Measurements from ENCODE around the gene ACOT2. TPM values are rescaled to one million over a fixed set of nuclear protein-coding genes. Genes with fewer than 3 reads are reported as not detected.
"Not testable (repeated sequence)": the region's sequence is repeated elsewhere in the genome, so short reads cannot be mapped to it uniquely, and the experiment has no call there.

ACOT2 gene
- total RNA-seq, 2 experiments from 2014 or later: 13.3 to 13.4 TPM

GRCh38 chr14:73553845-73554244 lies 15.2 kb upstream of the ACOT2 start:
- CTCF ChIA-PET: no interaction called here
- Mint-ChIP-seq H3K27ac (no peak overlapping the region), H3K4me1 (no peaks in the 10 kb centered on the region), H3K36me3 (ENCODE audit: low read depth) (no peaks in the 10 kb centered on the region), H3K4me3 (no peak overlapping the region), H3K9me3 (no peaks in the 10 kb centered on the region), H3K27me3 (no peaks in the 10 kb centered on the region)
- POLR2A ChIA-PET: no interaction called here
- no peak for DNase-seq

GRCh38 chr14:73557201-73557600 lies 11.8 kb upstream of the ACOT2 start:
- H3K27me3 Mint-ChIP-seq; H3K4me1 Mint-ChIP-seq; H3K36me3 Mint-ChIP-seq (ENCODE audit: low read depth); POLR2A ChIA-PET; CTCF ChIA-PET; H3K4me3 Mint-ChIP-seq; H3K9me3 Mint-ChIP-seq; H3K27ac Mint-ChIP-seq; DNase-seq: not testable (repeated sequence)

GRCh38 chr14:73558238-73558637 lies 10.8 kb upstream of the ACOT2 start:
- H3K27ac Mint-ChIP-seq; H3K36me3 Mint-ChIP-seq (ENCODE audit: low read depth): not testable (repeated sequence)

GRCh38 chr14:73562256-73562655 lies 6.8 kb upstream of the ACOT2 start:
- DNase-seq, CTCF ChIA-PET, H3K27me3 Mint-ChIP-seq, POLR2A ChIA-PET, H3K9me3 Mint-ChIP-seq, H3K27ac Mint-ChIP-seq, H3K4me3 Mint-ChIP-seq: not testable (repeated sequence)
- H3K36me3 Mint-ChIP-seq (ENCODE audit: low read depth): peaks cover 16% of the 10 kb centered on the region
- H3K4me1 Mint-ChIP-seq: peaks cover 14% of the 10 kb centered on the region

More at GRCh38 chr14:73558238-73558637, 10.8 kb upstream of the ACOT2 start:
- H3K27me3 Mint-ChIP-seq, H3K9me3 Mint-ChIP-seq, H3K4me1 Mint-ChIP-seq, CTCF ChIA-PET, POLR2A ChIA-PET, H3K4me3 Mint-ChIP-seq, DNase-seq: not testable (repeated sequence)

GRCh38 chr14:73562696-73563095 lies 6.3 kb upstream of the ACOT2 start:
- POLR2A ChIA-PET, CTCF ChIA-PET, H3K27ac Mint-ChIP-seq, H3K27me3 Mint-ChIP-seq, DNase-seq, H3K4me3 Mint-ChIP-seq: not testable (repeated sequence)
- Mint-ChIP-seq H3K4me1 (peaks cover 18% of the 10 kb centered on the region), H3K9me3 (peaks cover 11% of the 10 kb centered on the region), H3K36me3 (ENCODE audit: low read depth) (peaks cover 20% of the 10 kb centered on the region)

- POLR2A ChIA-PET: interaction anchor here (4.5 kb wide), 1 partner anchor 76 kb away, joined by 44 read pairs; the partner anchor contains the start of gene RIOX1
- H3K27ac Mint-ChIP-seq: not testable (repeated sequence)
These were observed 2.6 kb upstream of the ACOT2 start for GRCh38 chr14:73566431-73566830.

GRCh38 chr14:73566935-73567334 lies 2.1 kb upstream of the ACOT2 start:
- CTCF ChIA-PET, H3K27ac Mint-ChIP-seq, DNase-seq, H3K9me3 Mint-ChIP-seq, H3K27me3 Mint-ChIP-seq, H3K4me3 Mint-ChIP-seq: not testable (repeated sequence)
- POLR2A ChIA-PET: interaction anchor here (1.3 to 4.5 kb wide), 3 partner anchors 59 to 77 kb away, joined by 3 to 44 read pairs (median 27); partner anchors contain the start of genes DNAL1 and RIOX1
- Mint-ChIP-seq H3K4me1 (peaks cover 41% of the 10 kb centered on the region), H3K36me3 (ENCODE audit: low read depth) (peaks cover 21% of the 10 kb centered on the region)

More at GRCh38 chr14:73566431-73566830, 2.6 kb upstream of the ACOT2 start:
- H3K4me3 Mint-ChIP-seq, DNase-seq, CTCF ChIA-PET, H3K27me3 Mint-ChIP-seq: not testable (repeated sequence)
- Mint-ChIP-seq H3K36me3 (ENCODE audit: low read depth) (peaks cover 24% of the 10 kb centered on the region), H3K4me1 (peaks cover 41% of the 10 kb centered on the region), H3K9me3 (peaks cover 11% of the 10 kb centered on the region)

GRCh38 chr14:73567358-73567757 lies 1.7 kb upstream of the ACOT2 start:
- Mint-ChIP-seq H3K27me3 (no peaks in the 10 kb centered on the region), H3K9me3 (peaks cover 8% of the 10 kb centered on the region), H3K4me3 (peak overlapping the region; percentile 85), H3K27ac (no peak overlapping the region), H3K36me3 (ENCODE audit: low read depth) (peaks cover 21% of the 10 kb centered on the region), H3K4me1 (peaks cover 41% of the 10 kb centered on the region)
- POLR2A ChIA-PET: interaction anchor here (1.3 to 4.5 kb wide), 3 partner anchors 59 to 77 kb away, joined by 3 to 44 read pairs (median 27); partner anchors contain the start of genes DNAL1 and RIOX1
- no peak for DNase-seq
- CTCF ChIA-PET: interaction anchor here (1.9 to 4.8 kb wide), 2 partner anchors 25 to 59 kb away, joined by 5 to 52 read pairs; partner anchors contain the start of gene ACOT4

GRCh38 chr14:73567951-73568885 lies 795 bp upstream of the ACOT2 start:
- peak overlapping the region; percentile 91 for H3K27ac Mint-ChIP-seq
- ChIA-PET POLR2A (interaction anchor here (0.6 to 4.5 kb wide), 28 partner anchors 9 to 510 kb away, joined by 3 to 44 read pairs (median 4); partner anchors contain the start of genes ACOT4, ACOT6, DNAL1 and NUMB), CTCF (interaction anchor here (0.7 to 4.8 kb wide), 17 partner anchors 8 to 257 kb away, joined by 3 to 52 read pairs (median 4); partner anchors contain the start of genes ACOT4, DNAL1 and RIOX1)
- no peak for DNase-seq
- peaks cover 4% of the 10 kb centered on the region for H3K9me3 Mint-ChIP-seq
- no peaks in the 10 kb centered on the region for H3K27me3 Mint-ChIP-seq
- H3K4me1 Mint-ChIP-seq: peaks cover 41% of the 10 kb centered on the region
- H3K36me3 Mint-ChIP-seq (ENCODE audit: low read depth): peaks cover 24% of the 10 kb centered on the region
- peak overlapping the region; percentile 85 for H3K4me3 Mint-ChIP-seq

GRCh38 chr14:73568886-73569184 lies 178 bp upstream of the ACOT2 start:
- H3K27me3 Mint-ChIP-seq, DNase-seq, H3K9me3 Mint-ChIP-seq: not testable (repeated sequence)
- ChIA-PET CTCF (interaction anchor here (0.9 to 4.8 kb wide), 16 partner anchors 9 to 257 kb away, joined by 3 to 52 read pairs (median 4); partner anchors contain the start of genes ACOT4, DNAL1 and RIOX1), POLR2A (interaction anchor here (0.6 to 4.5 kb wide), 27 partner anchors 9 to 511 kb away, joined by 3 to 44 read pairs (median 4); partner anchors contain the start of genes ACOT4, ACOT6, NUMB and PTGR2)
- peak overlapping the region; percentile 91 for H3K27ac Mint-ChIP-seq
- peaks cover 41% of the 10 kb centered on the region for H3K4me1 Mint-ChIP-seq
- H3K36me3 Mint-ChIP-seq (ENCODE audit: low read depth): peaks cover 28% of the 10 kb centered on the region
- H3K4me3 Mint-ChIP-seq: peak overlapping the region; percentile 85

GRCh38 chr14:73570913-73571312 lies 1.9 kb downstream of the ACOT2 start:
- H3K27me3 Mint-ChIP-seq, H3K9me3 Mint-ChIP-seq, H3K27ac Mint-ChIP-seq: not testable (repeated sequence)
- ChIA-PET POLR2A (interaction anchor here (0.6 to 4.5 kb wide), 11 partner anchors 9 to 327 kb away, joined by 3 to 44 read pairs (median 3); partner anchors contain the start of genes ACOT4, ACOT6, PTGR2 and RIOX1), CTCF (interaction anchor here (0.6 to 4.8 kb wide), 31 partner anchors 9 to 923 kb away, joined by 3 to 52 read pairs (median 4); partner anchors contain the start of genes ACOT4, ACOT6, ISCA2 and RIOX1)
- H3K4me3 Mint-ChIP-seq: peak overlapping the region; percentile 24
- DNase-seq: peak; percentile 70
- H3K36me3 Mint-ChIP-seq (ENCODE audit: low read depth): peaks cover 28% of the 10 kb centered on the region
- peaks cover 31% of the 10 kb centered on the region for H3K4me1 Mint-ChIP-seq

GRCh38 chr14:73573034-73573433 lies 4.0 kb downstream of the ACOT2 start:
- Mint-ChIP-seq H3K4me1 (peaks cover 19% of the 10 kb centered on the region), H3K36me3 (ENCODE audit: low read depth) (peaks cover 20% of the 10 kb centered on the region)
- H3K27ac Mint-ChIP-seq, CTCF ChIA-PET, H3K4me3 Mint-ChIP-seq, POLR2A ChIA-PET, H3K27me3 Mint-ChIP-seq, H3K9me3 Mint-ChIP-seq, DNase-seq: not testable (repeated sequence)

GRCh38 chr14:73573740-73574139 lies 4.7 kb downstream of the ACOT2 start:
- Mint-ChIP-seq H3K4me1 (peaks cover 12% of the 10 kb centered on the region), H3K36me3 (ENCODE audit: low read depth) (peaks cover 19% of the 10 kb centered on the region)
- CTCF ChIA-PET, H3K9me3 Mint-ChIP-seq, H3K27ac Mint-ChIP-seq, H3K4me3 Mint-ChIP-seq, POLR2A ChIA-PET, DNase-seq, H3K27me3 Mint-ChIP-seq: not testable (repeated sequence)
